Activated CD4-positive, alpha-beta memory T cell treated with anti-CD3 and anti-CD28 coated beads for 36 hours (primary cell): ENCODE results near the gene SH3RF3. TPM values are rescaled to one million over a fixed set of nuclear protein-coding genes. Genes with fewer than 3 reads are reported as not detected.
"Not testable (repeated sequence)": the region's sequence is repeated elsewhere in the genome, so short reads cannot be mapped to it uniquely, and the experiment has no call there.

ENCODE experiments used
- CTCF ChIA-PET: fragments of 350-600 bp; sonication (Branson Sonifier 250); formaldehyde crosslinking; loops from one replicate; lab custom pipeline; 2021; ENCODE audit warnings: antibody characterized with exemption, inconsistent platforms; lab: Charles Lee
- POLR2A ChIA-PET: fragments of 350-600 bp; sonication (Branson Sonifier 250); formaldehyde crosslinking; loops from one replicate; lab custom pipeline; 2021; ENCODE audit warnings: antibody characterized with exemption; lab: Charles Lee
- DNase-seq: peaks from one replicate; pipeline ENCODE4 v3.0.0-alpha.2; 2020
- H3K27ac Mint-ChIP-seq: one replicate; pipeline ENCODE4 v1.8.0; 2021; ENCODE audit warnings: mixed read lengths
- H3K27me3 Mint-ChIP-seq: one replicate; pipeline ENCODE4 v1.8.0; 2021; ENCODE audit warnings: mixed read lengths
- H3K36me3 Mint-ChIP-seq: one replicate; pipeline ENCODE4 v1.8.0; 2021; ENCODE audit warnings: mixed read lengths
- H3K4me1 Mint-ChIP-seq: one replicate; pipeline ENCODE4 v1.8.0; 2021; ENCODE audit warnings: low read depth, mixed read lengths
- H3K4me3 Mint-ChIP-seq: one replicate; pipeline ENCODE4 v1.8.0; 2021; ENCODE audit warnings: mild to moderate bottlenecking, mixed read lengths
- H3K9me3 Mint-ChIP-seq: one replicate; pipeline ENCODE4 v1.8.0; 2021; ENCODE audit warnings: mixed read lengths
- intact Hi-C: fragments of 100-400 bp; cut with micrococcal nuclease; formaldehyde crosslinking; loops from one replicate; pipeline ENCODE4 v1.15.1; 2023
- total RNA-seq, 2 experiments: library from RNA; stranded (reverse); gene quantifications; one replicate each; pipeline ENCODE4 v1.2.3, GENCODE V29; 2021

SH3RF3 gene
- total RNA-seq, 2 experiments from 2014 or later: 0.33 to 0.34 TPM

DNA sequence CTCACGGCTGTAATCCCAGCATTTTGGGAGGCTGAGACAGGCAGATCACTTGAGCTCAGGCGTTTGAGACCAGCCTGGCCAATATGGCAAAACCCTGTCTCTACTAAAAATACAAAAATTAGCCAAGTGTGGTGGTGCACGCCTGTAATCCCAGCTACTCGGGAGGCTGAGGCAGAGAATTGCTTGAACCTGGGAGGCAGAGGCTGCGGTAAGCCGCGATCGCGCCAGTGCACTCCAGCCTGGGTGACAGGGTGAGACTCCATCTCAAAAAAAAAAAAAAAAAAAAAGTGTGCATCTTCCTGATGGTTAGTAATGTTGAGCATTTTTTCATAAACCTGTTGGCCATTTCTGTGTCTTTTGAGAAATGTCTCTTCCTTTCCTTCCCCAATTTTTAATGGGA lies 92.3 kb downstream of the SH3RF3 start:
- DNase-seq, H3K27ac Mint-ChIP-seq, POLR2A ChIA-PET, H3K9me3 Mint-ChIP-seq, H3K4me3 Mint-ChIP-seq, H3K36me3 Mint-ChIP-seq, CTCF ChIA-PET, intact Hi-C loops: not testable (repeated sequence)
- H3K27me3 Mint-ChIP-seq: peaks cover 39% of the 10 kb centered on the region
- H3K4me1 Mint-ChIP-seq: peaks cover 24% of the 10 kb centered on the region

DNA sequence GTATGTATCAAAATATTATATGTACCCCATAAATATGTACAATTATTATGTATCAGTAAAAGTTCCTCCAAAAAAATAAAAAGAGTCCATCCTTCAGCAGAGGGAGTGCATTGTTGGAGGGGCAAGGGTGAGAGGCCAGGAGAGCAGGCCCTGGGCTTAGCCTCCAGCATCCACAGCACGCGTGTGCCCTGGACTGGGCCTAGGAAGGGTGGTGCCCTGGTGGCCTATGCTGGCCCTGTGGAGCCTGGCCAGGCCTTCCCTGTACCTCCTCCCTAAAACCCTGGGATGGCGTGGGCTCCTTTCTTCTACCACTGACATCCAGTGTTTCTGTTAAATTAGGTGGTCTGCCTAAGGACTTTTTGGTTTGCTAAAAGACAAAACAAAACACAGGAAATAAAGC lies 93.4 kb downstream of the SH3RF3 start:
- ChIA-PET POLR2A (no interaction called here), CTCF (no interaction called here)
- Mint-ChIP-seq H3K9me3 (no peaks in the 10 kb centered on the region), H3K4me3 (no peak overlapping the region), H3K27me3 (peaks cover 31% of the 10 kb centered on the region), H3K27ac (no peak overlapping the region), H3K4me1 (peaks cover 15% of the 10 kb centered on the region), H3K36me3 (no peaks in the 10 kb centered on the region)
- DNase-seq: no peak
- intact Hi-C loops: no loop called here

DNA sequence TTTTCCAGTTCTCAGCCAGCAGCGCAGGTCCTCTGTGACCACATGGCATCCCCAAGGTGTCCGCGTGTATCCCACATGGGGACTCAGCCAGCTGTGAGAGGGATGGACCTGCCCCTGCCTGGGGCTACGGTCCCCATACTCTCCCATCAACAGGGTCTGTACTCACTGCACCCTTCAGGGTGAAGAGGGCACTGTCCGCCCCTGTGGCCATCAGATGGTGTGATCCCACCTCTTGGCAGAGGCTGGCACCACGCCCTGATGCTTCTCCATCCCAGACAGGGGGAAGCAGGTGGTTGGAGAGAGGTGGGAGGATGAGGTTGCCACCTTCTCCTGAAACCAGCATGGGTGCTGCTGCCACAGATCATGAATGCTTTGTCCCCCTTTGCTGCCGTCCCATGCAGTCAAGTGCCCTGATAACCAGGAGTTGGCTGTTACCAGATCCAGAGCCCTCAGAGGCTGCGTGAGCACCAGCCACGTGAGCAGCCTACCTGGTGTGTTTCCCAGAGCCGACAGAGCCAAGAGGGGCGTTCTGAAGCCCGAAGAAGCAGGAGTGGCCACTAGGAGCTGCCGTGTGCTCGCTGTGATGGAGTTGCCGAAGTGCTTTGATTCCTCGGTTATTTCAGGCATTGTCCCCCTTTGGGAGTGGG lies 93.9 kb downstream of the SH3RF3 start:
- intact Hi-C loops: no loop called here
- CTCF ChIA-PET: no interaction called here
- Mint-ChIP-seq H3K27me3 (peaks cover 31% of the 10 kb centered on the region), H3K9me3 (no peaks in the 10 kb centered on the region), H3K4me1 (peaks cover 10% of the 10 kb centered on the region), H3K27ac (no peak overlapping the region), H3K4me3 (no peak overlapping the region), H3K36me3 (no peaks in the 10 kb centered on the region)
- POLR2A ChIA-PET: no interaction called here
- no peak for DNase-seq

DNA sequence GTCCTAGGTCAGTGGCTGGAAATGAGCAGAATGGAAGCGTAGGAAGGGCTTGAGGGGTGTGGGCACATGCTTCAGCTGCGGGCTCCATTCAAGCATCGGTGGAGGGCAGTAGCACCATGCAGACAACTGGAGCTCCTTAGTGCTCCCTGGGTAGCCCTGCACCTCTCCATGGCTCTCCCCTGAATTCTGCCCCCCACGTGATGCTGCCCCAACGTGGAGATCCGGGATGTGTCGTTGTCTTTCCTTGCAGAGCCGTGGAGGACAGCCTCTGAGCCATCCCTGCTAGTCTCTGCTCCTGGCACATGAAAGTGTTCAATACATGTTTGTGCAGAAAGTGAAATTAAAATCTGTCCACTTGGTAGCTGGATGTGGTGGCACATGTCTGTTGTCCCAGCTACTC lies 94.5 kb downstream of the SH3RF3 start:
- Mint-ChIP-seq H3K36me3 (no peaks in the 10 kb centered on the region), H3K27me3 (peaks cover 28% of the 10 kb centered on the region), H3K27ac (no peak overlapping the region), H3K9me3 (no peaks in the 10 kb centered on the region), H3K4me1 (peaks cover 5% of the 10 kb centered on the region), H3K4me3 (no peak overlapping the region)
- intact Hi-C loops: no loop called here
- CTCF ChIA-PET: no interaction called here
- DNase-seq: no peak
- POLR2A ChIA-PET: no interaction called here

DNA sequence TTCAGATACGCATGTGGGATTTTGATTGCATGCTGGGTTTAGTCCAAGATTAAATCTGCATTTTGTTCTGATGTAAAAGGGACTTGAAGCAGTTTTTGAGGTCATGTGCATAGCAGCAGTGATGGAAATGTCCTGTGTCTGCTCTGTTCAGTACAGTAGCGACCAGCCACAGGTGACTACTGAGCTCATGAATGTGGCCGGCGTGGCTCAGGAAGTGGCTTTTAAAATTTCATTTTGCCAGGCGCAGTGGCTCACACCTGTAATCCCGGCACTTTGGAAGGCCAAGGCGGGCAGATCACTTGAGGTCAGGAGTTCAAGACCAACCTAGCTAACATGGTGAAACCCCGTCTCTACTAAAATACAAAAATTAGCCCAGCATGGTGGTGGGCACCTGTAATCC lies 95.3 kb downstream of the SH3RF3 start:
- DNase-seq, H3K36me3 Mint-ChIP-seq, H3K9me3 Mint-ChIP-seq, POLR2A ChIA-PET, H3K4me1 Mint-ChIP-seq, intact Hi-C loops, H3K4me3 Mint-ChIP-seq, H3K27ac Mint-ChIP-seq, CTCF ChIA-PET: not testable (repeated sequence)
- H3K27me3 Mint-ChIP-seq: peaks cover 25% of the 10 kb centered on the region

DNA sequence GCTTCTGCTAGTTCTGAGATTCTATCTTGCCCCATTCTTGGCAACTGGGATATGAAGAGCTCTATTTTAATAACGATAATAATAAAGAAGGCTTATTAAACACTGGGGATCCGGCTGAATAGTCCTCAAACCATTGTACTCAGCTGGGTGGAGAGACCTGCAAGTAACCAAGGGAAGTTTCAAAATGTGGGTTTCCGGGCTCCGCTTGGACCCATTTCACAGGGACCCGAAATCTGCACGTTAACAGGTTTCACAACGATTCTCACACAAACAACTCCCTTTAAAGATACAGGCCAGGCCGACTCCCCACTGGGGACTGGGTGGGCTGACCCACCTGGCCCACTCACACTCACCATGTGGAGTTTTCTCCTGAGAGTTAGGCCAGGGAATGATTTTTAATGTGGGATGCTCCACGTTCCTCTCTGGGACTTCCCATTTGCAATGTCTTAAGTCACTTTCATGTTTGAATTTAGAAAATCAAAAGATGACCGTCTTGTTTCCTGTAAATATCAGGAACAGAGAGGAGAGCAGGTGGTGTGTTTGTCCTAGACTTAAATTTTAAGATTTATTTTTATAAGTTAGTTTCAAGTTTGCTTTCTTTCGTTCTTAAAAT lies 96.3 kb downstream of the SH3RF3 start:
- no peak overlapping the region for H3K27ac Mint-ChIP-seq
- POLR2A ChIA-PET: no interaction called here
- CTCF ChIA-PET: no interaction called here
- H3K4me1 Mint-ChIP-seq: no peaks in the 10 kb centered on the region
- no peak overlapping the region for H3K4me3 Mint-ChIP-seq
- H3K9me3 Mint-ChIP-seq: no peaks in the 10 kb centered on the region
- H3K36me3 Mint-ChIP-seq: no peaks in the 10 kb centered on the region
- no peak for DNase-seq
- intact Hi-C loops: no loop called here
- peaks cover 19% of the 10 kb centered on the region for H3K27me3 Mint-ChIP-seq

DNA sequence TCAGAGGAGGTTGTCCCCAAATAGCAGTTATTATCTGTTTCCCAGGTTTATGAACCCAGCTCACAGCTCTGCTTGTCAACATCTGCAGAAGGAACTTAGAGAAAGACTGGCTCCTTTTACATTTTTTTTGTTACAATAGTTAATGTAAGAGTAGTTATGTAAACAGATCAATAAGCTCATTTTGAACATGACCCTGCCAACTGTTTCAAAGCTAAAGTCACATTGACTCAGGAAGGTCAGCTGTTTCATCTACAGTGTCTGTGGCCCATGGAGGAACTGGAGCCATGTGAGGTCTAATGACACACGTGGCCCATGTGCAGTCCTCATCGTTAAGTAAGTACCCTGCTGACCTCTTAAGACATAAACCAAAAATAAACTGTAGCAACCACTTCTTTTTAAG lies 97.1 kb downstream of the SH3RF3 start:
- Mint-ChIP-seq H3K4me1 (no peaks in the 10 kb centered on the region), H3K27me3 (peaks cover 23% of the 10 kb centered on the region), H3K9me3 (no peaks in the 10 kb centered on the region), H3K4me3 (no peak overlapping the region), H3K36me3 (no peaks in the 10 kb centered on the region), H3K27ac (no peak overlapping the region)
- intact Hi-C loops: no loop called here
- CTCF ChIA-PET: no interaction called here
- DNase-seq: no peak
- POLR2A ChIA-PET: no interaction called here

DNA sequence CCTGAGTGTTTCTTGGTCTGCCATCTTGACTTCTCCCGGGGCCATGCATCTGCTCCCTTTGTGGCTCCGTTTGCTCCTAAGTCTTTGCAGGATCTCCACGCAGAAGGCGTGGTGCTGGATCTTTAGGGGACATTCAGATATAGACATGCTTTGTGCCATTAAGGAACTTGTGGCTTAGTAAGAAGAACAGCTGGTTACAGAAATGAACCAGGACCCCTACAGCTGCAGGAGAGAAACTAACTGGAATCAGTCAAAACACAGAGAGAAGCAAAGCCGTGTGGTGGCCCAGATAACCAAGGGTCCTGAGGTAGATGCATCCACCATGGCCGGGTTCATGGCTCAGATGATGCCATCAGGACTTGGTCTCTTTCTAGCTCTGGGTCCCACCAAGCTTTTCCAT lies 97.6 kb downstream of the SH3RF3 start:
- Mint-ChIP-seq H3K36me3 (no peaks in the 10 kb centered on the region), H3K27ac (no peak overlapping the region), H3K4me1 (no peaks in the 10 kb centered on the region), H3K9me3 (no peaks in the 10 kb centered on the region), H3K4me3 (no peak overlapping the region), H3K27me3 (peaks cover 20% of the 10 kb centered on the region)
- intact Hi-C loops: no loop called here
- POLR2A ChIA-PET: no interaction called here
- CTCF ChIA-PET: no interaction called here
- no peak for DNase-seq

DNA sequence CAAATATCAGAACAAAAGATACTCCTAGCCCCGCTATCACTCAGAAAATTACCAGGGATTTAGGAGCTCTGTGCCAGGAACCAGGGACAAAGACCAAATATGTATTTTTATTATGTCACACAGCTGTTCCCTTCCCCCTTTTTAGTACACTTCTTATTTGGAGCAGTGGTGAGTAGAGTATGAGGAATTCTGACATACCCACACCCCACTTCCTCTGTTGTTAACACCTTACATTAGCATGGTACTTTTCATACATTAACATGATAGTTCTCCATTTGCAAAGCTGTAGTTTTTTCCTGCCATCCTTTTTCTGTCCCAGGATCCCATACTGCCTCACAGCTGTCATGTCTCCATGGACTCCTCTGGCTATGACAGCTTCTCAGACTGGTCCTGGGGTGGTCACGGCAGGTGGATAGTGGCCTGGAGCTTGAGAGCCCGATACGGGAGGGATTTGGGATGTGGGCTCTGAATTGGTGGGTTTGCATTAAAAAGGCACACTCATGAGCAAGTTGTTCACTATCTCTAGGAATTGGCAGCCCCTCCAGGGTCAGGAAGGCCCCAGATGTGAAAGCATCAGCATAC lies 100.2 kb downstream of the SH3RF3 start:
- intact Hi-C loops: no loop called here
- H3K9me3 Mint-ChIP-seq: no peaks in the 10 kb centered on the region
- CTCF ChIA-PET: no interaction called here
- no peak overlapping the region for H3K4me3 Mint-ChIP-seq
- H3K27me3 Mint-ChIP-seq: peaks cover 21% of the 10 kb centered on the region
- H3K36me3 Mint-ChIP-seq: no peaks in the 10 kb centered on the region
- no peak overlapping the region for H3K27ac Mint-ChIP-seq
- DNase-seq: no peak
- POLR2A ChIA-PET: interaction anchor here (0.6 kb wide), 1 partner anchor 15 kb away, joined by 3 read pairs; no protein-coding TSS in a partner anchor
- no peaks in the 10 kb centered on the region for H3K4me1 Mint-ChIP-seq

DNA sequence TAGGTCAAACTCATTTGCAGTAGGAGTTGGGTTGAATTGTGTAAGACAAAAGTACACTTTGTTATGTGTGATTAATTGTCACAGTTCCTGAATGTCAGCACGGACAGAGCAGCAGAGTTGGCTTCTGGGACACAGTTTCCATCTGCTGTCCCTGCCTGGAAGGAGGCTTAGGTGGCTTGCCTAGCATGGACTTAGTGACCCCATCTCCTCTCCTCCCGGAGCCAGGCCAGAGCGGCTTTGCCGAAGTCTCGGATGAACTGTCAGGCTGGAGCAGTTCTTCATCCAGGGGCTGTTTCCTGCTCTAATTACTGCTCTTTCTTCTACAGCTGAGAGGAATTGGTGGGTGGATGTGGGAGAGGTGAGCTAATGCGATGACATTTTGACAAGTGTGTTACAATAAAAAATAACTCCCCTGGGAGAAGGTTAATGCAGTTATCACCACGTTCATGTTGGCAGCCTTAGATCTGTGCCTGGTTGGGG lies 102.0 kb downstream of the SH3RF3 start:
- no peaks in the 10 kb centered on the region for H3K9me3 Mint-ChIP-seq
- CTCF ChIA-PET: no interaction called here
- H3K27ac Mint-ChIP-seq: no peak overlapping the region
- no peaks in the 10 kb centered on the region for H3K36me3 Mint-ChIP-seq
- no peaks in the 10 kb centered on the region for H3K4me1 Mint-ChIP-seq
- POLR2A ChIA-PET: no interaction called here
- intact Hi-C loops: no loop called here
- no peak overlapping the region for H3K4me3 Mint-ChIP-seq
- DNase-seq: no peak
- peaks cover 27% of the 10 kb centered on the region for H3K27me3 Mint-ChIP-seq

DNA sequence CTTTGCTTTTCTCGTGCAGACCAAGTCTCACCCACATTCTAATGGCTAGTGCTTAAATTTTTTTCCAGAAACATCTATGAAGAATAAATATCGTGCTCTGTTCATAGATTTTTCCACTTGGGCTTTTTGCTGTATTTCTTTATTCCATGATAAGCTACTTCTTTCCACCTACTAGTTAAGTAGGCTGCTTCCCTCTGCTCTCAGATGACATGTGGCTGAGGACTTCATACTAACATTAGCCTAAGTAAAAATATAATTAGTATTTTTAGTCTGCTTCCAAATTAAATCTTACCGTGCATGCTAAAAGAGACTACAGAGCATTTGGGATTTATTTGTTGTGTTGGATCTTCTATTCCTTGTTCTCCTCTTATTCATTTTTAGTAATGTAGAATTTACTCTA lies 102.4 kb downstream of the SH3RF3 start:
- Mint-ChIP-seq H3K27ac (no peak overlapping the region), H3K4me1 (no peaks in the 10 kb centered on the region), H3K9me3 (no peaks in the 10 kb centered on the region), H3K4me3 (no peak overlapping the region), H3K36me3 (no peaks in the 10 kb centered on the region), H3K27me3 (peaks cover 27% of the 10 kb centered on the region)
- intact Hi-C loops: no loop called here
- DNase-seq: no peak
- ChIA-PET POLR2A (no interaction called here), CTCF (no interaction called here)

DNA sequence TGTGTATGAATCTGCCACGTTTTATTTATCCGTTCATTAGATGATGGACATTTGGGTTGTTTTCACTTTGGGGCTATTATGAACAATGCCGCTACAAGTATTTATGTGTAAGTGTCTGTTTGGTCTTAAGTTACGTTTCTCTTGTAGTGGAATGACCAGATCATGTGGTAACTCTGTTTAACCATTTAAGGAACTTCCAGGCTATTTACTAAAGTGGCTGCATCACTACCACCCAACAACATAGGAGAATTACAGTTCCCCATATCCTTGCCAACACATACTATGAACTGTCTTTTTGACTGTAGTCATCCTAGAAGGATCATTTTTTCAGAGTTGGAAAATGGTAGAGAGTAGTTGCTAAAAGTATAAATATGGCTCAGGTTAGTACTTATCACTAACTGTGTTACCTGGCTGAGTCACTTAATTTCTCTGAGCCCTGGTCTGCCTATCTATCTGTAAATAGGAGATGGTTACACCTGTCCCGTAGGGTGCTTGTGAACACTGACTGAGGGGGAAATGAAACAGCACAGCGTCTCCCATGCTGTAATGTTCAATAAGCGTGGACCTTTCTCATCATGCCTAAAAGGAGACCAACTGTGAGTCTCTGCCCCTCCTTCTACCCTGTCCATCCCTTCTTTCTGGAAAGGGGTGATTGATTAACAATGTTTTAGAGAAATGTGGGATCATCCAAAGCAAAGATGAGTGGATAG lies 103.1 kb downstream of the SH3RF3 start:
- no peak overlapping the region for H3K27ac Mint-ChIP-seq
- ChIA-PET CTCF (no interaction called here), POLR2A (no interaction called here)
- DNase-seq: no peak
- intact Hi-C loops: no loop called here
- H3K27me3 Mint-ChIP-seq: peaks cover 27% of the 10 kb centered on the region
- H3K4me1 Mint-ChIP-seq: no peaks in the 10 kb centered on the region
- no peaks in the 10 kb centered on the region for H3K9me3 Mint-ChIP-seq
- H3K4me3 Mint-ChIP-seq: no peak overlapping the region
- H3K36me3 Mint-ChIP-seq: no peaks in the 10 kb centered on the region
